B cell (primary cell): ENCODE data around the gene MAD1L1. TPM values are rescaled to one million over a fixed set of nuclear protein-coding genes. Genes with fewer than 3 reads are reported as not detected.
A peak's percentile ranks its signal among the peaks of the same experiment; 100 is the strongest.

ENCODE experiments used
- ATAC-seq: fragments of 200-7000 bp; cut with Tn5 transposase; one replicate; pipeline ENCODE4 v1.10.0; 2021; ENCODE audit warnings: low read depth, mild to moderate bottlenecking, moderate number of reproducible peaks, moderate library complexity
- CTCF ChIA-PET: fragments of 350-600 bp; sonication (Branson Sonifier 250); formaldehyde crosslinking; loops from one replicate; lab custom pipeline; 2021; ENCODE audit warnings: antibody characterized with exemption, inconsistent platforms; lab: Charles Lee
- POLR2A ChIA-PET: fragments of 350-600 bp; sonication (Branson Sonifier 250); formaldehyde crosslinking; loops from one replicate; lab custom pipeline; 2021; ENCODE audit warnings: antibody characterized with exemption; lab: Charles Lee
- DNase-seq: peaks from one replicate; pipeline ENCODE4 v3.0.0; 2013
- H2AFZ ChIP-seq: 2 replicates; pipeline ENCODE4 v1.6.1; 2012; ENCODE audit warnings: mild to moderate bottlenecking, low read depth, low read length; ENCODE audit not compliant: insufficient read depth, poor library complexity, severe bottlenecking
- H3K27ac ChIP-seq, 2 donors: 1 replicate in 1 of 2; 2 replicates in 1 of 2; pipeline ENCODE4 v1.5.1; 2012 to 2013; ENCODE audit warnings: low read length in 2 of 2, mild to moderate bottlenecking in 2 of 2, moderate library complexity in 1 of 2
- H3K27me3 ChIP-seq, 4 experiments: fragments of 200-600 bp in 1 of 4; sonication (generic) in 1 of 4; replicated peaks in 1 of 4; 1 replicate in 2 of 4; 2 replicates in 2 of 4; pipeline versions ENCODE4 v1.6.1 to v1.7.0; 2013 to 2016; ENCODE audit warnings: low read length in 3 of 4, mild to moderate bottlenecking in 2 of 4, mixed read lengths in 1 of 4, moderate library complexity in 1 of 4; ENCODE audit not compliant: insufficient read depth in 4 of 4, control insufficient read depth in 3 of 4; ENCODE audit errors: control extremely low read depth in 1 of 4
- H3K36me3 ChIP-seq, 2 experiments: replicated peaks in 1 of 2; 1 replicate in 1 of 2; 2 replicates in 1 of 2; pipeline versions ENCODE4 v1.6.1 to v1.7.1; 2013; ENCODE audit warnings: low read length in 1 of 2; ENCODE audit not compliant: insufficient read depth in 2 of 2, control insufficient read depth in 1 of 2; ENCODE audit errors: control extremely low read depth in 1 of 2, extremely low read depth in 1 of 2
- H3K4me1 ChIP-seq, 2 donors: fragments of 200-600 bp in 1 of 2; sonication (generic) in 1 of 2; 1 replicate in 1 of 2; 2 replicates in 1 of 2; pipeline versions ENCODE4 v1.5.1 to v1.6.1; 2013 to 2017; ENCODE audit warnings: low read length in 2 of 2; ENCODE audit not compliant: control insufficient read depth in 2 of 2, insufficient read depth in 2 of 2
- H3K4me2 ChIP-seq: replicated peaks from 2 replicates; pipeline ENCODE3; 2012; ENCODE audit warnings: mild to moderate bottlenecking, low read depth, low read length; ENCODE audit not compliant: poor library complexity, severe bottlenecking
- H3K4me3 ChIP-seq, 5 experiments: fragments of 200-600 bp in 1 of 5; sonication (generic) in 1 of 5; 1 replicate in 3 of 5; 2 replicates in 2 of 5; pipeline versions ENCODE4 v1.5.1 to v1.7.0; 2011 to 2016; ENCODE audit warnings: low read length in 4 of 5, mild to moderate bottlenecking in 4 of 5, low read depth in 2 of 5, control low read depth in 1 of 5, moderate library complexity in 1 of 5; ENCODE audit not compliant: insufficient read depth in 1 of 5; ENCODE audit errors: control extremely low read depth in 1 of 5, extremely low read depth in 1 of 5
- H3K79me2 ChIP-seq: fragments of 200-600 bp; sonication (generic); one replicate; pipeline ENCODE4 v1.6.0; 2016; ENCODE audit warnings: low read length; ENCODE audit not compliant: control insufficient read depth, insufficient read depth
- H3K9ac ChIP-seq: fragments of 200-600 bp; sonication (generic); 2 replicates; pipeline ENCODE4 v1.6.1; 2017; ENCODE audit warnings: mild to moderate bottlenecking, low read length, moderate library complexity
- H3K9me3 ChIP-seq, 3 donors: one replicate each; pipeline versions ENCODE4 v1.6.1 to v1.7.1; 2013; ENCODE audit warnings: low read length in 2 of 3; ENCODE audit not compliant: control insufficient read depth in 2 of 3, insufficient read depth in 1 of 3; ENCODE audit errors: control extremely low read depth in 1 of 3
- H4K20me1 ChIP-seq: 2 replicates; pipeline ENCODE4 v1.6.0; 2012; ENCODE audit warnings: mild to moderate bottlenecking, low read length; ENCODE audit not compliant: insufficient read depth, control insufficient read depth, poor library complexity, severe bottlenecking
- H3K27ac Mint-ChIP-seq: one replicate; pipeline ENCODE4 v1.8.0; 2021; ENCODE audit warnings: mixed read lengths
- H3K27me3 Mint-ChIP-seq: one replicate; pipeline ENCODE4 v1.8.0; 2021; ENCODE audit warnings: mixed read lengths
- H3K4me1 Mint-ChIP-seq: one replicate; pipeline ENCODE4 v1.8.0; 2021; ENCODE audit warnings: mixed read lengths
- H3K4me3 Mint-ChIP-seq: one replicate; pipeline ENCODE4 v1.8.0; 2021; ENCODE audit warnings: mixed read lengths
- H3K9me3 Mint-ChIP-seq: one replicate; pipeline ENCODE4 v1.8.0; 2022; ENCODE audit warnings: mixed read lengths; ENCODE audit not compliant: insufficient read depth
- CTCF ChIP-seq: fragments of 200-600 bp; IDR thresholded peaks from one replicate; pipeline ENCODE4 v1.8.0; 2022; ENCODE audit warnings: antibody characterized with exemption, mild to moderate bottlenecking
- EZH2 ChIP-seq: IDR thresholded peaks from 2 replicates; pipeline ENCODE4 v1.6.1; 2012; ENCODE audit warnings: borderline replicate concordance, low read depth, mild to moderate bottlenecking, moderate library complexity, low read length; ENCODE audit not compliant: insufficient read depth, poor library complexity, severe bottlenecking
- WGBS: methylation state at CpG from one replicate; pipeline ENCODE4 v1.1.5; 2013; ENCODE audit warnings: missing lambda C conversion rate; ENCODE audit not compliant: insufficient coverage; 5-methylcytosine and 5-hydroxymethylcytosine counted together
- intact Hi-C: fragments of 100-400 bp; cut with micrococcal nuclease; formaldehyde crosslinking; loops from one replicate; pipeline ENCODE4 v1.10.0; 2022
- polyA plus RNA-seq: library from polyadenylated mRNA; depleted of rRNA; stranded (reverse); fragments of >200 nt; gene quantifications from 2 replicates; pipeline ENCODE4 v1.2.3, GENCODE V29; 2012
- total RNA-seq, 2 donors: library from RNA; stranded (reverse); fragments of 120-200 nt in 1 of 2; gene quantifications; 1 replicate in 1 of 2; 2 replicates in 1 of 2; pipeline versions ENCODE4 v1.2.3 to v1.2.4, GENCODE V29; 2013 to 2022

MAD1L1 gene
- total and polyA plus RNA-seq, 2 donors (not counting 1 experiment from before 2014, with no cell fraction given) = 86.7 to 110 TPM

GRCh38 chr7:2204446-2204845, 28.3 kb downstream of the MAD1L1 start:
- Mint-ChIP-seq H3K27me3 (no peaks in the 10 kb centered on the region), H3K4me3 (no peak overlapping the region), H3K4me1 (peaks cover 17% of the 10 kb centered on the region), H3K27ac (no peak overlapping the region), H3K9me3 (no peaks in the 10 kb centered on the region)
- H2AFZ ChIP-seq = no peak overlapping the region
- ChIA-PET CTCF (interaction anchor here (1.0 to 1.5 kb wide), 2 partner anchors 13 to 144 kb away, joined by 4 to 5 read pairs; no protein-coding TSS in a partner anchor), POLR2A (interaction anchor here (0.7 kb wide), 1 partner anchor 114 kb away, joined by 4 read pairs; no protein-coding TSS in a partner anchor)
- H4K20me1 ChIP-seq = peaks cover 9% of the 10 kb centered on the region
- H3K27me3 ChIP-seq = no peaks in the 10 kb centered on the region
- H3K9ac ChIP-seq = no peak overlapping the region
- no peak overlapping the region for H3K4me2 ChIP-seq
- WGBS = 96% methylated on average over 10 of the region's 11 CpGs
- intact Hi-C loops = no loop called here
- H3K4me1 ChIP-seq = peaks cover 0 to 14% of the 10 kb centered on the region in 2 donors
- DNase-seq (no peak), ATAC-seq (no peak)
- peaks cover 0 to 30% of the 10 kb centered on the region in 2 experiments for H3K36me3 ChIP-seq
- H3K79me2 ChIP-seq = peaks cover 30% of the 10 kb centered on the region
- H3K27ac ChIP-seq = no peak overlapping the region
- no peak overlapping the region for H3K4me3 ChIP-seq
- no peak for TF ChIP-seq CTCF
- no peak for TF ChIP-seq EZH2
- no peaks in the 10 kb centered on the region for H3K9me3 ChIP-seq

GRCh38 chr7:2203766-2204300, 28.9 kb downstream of the MAD1L1 start:
- no peak overlapping the region for H3K27ac Mint-ChIP-seq
- CTCF ChIA-PET = interaction anchor here (1.0 to 1.5 kb wide), 2 partner anchors 13 to 144 kb away, joined by 4 to 5 read pairs; no protein-coding TSS in a partner anchor

More at GRCh38 chr7:2203766-2204300, 28.9 kb downstream of the MAD1L1 start:
- Histone ChIP-seq H3K4me1 (peaks cover 0 to 14% of the 10 kb centered on the region in 2 donors), H3K27ac (no peak overlapping the region), H2AFZ (no peak overlapping the region), H3K9me3 (no peaks in the 10 kb centered on the region), H3K9ac (no peak overlapping the region), H3K36me3 (peaks cover 0 to 35% of the 10 kb centered on the region in 2 experiments), H4K20me1 (peaks cover 9% of the 10 kb centered on the region), H3K4me3 (no peak overlapping the region), H3K79me2 (peaks cover 34% of the 10 kb centered on the region), H3K4me2 (peak overlapping the region; percentile 17), H3K27me3 (no peaks in the 10 kb centered on the region)
- Mint-ChIP-seq H3K9me3 (no peaks in the 10 kb centered on the region), H3K4me1 (peaks cover 15% of the 10 kb centered on the region), H3K27me3 (no peaks in the 10 kb centered on the region), H3K4me3 (no peak overlapping the region)
- intact Hi-C loops = no loop called here
- POLR2A ChIA-PET = interaction anchor here (0.5 kb wide), 1 partner anchor 439 kb away, joined by 6 read pairs; no protein-coding TSS in a partner anchor
- ATAC-seq (peak; percentile 54), DNase-seq (peak; percentile 32)
- TF ChIP-seq CTCF (no peak), EZH2 (no peak)
- WGBS = 69% methylated on average over 13 of the region's 13 CpGs
